Pancreas (tissue), 10 donors: ENCODE measurements around the gene AP4E1. TPM values are rescaled to one million over a fixed set of nuclear protein-coding genes. Genes with fewer than 3 reads are reported as not detected.
A peak's percentile ranks its signal among the peaks of the same experiment; 100 is the strongest.
"Not testable (repeated sequence)": the region's sequence is repeated elsewhere in the genome, so short reads cannot be mapped to it uniquely, and the experiment has no call there.

Source experiments
- ATAC-seq, 4 donors: fragments of 200-7000 bp; cut with Tn5 transposase; one replicate each; pipeline versions ENCODE4 v1.8.0 to v1.9.1; 2020; ENCODE audit warnings: mild to moderate bottlenecking in 4 of 4, moderate library complexity in 4 of 4
- DNase-seq, 6 donors: peaks; one replicate each; pipeline ENCODE4 v3.0.0-alpha.2; 2020
- FAIRE-seq: peaks from 2 replicates; lab custom pipeline; 2012; peaks lifted over from hg19 to GRCh38; lab: Jason Lieb, UNC
- H3K27ac ChIP-seq, 4 donors: fragments of 200-600 bp; sonication (generic); 1 replicate in 3 of 4; 2 replicates in 1 of 4; pipeline versions ENCODE4 v1.5.0 to v1.8.0; 2020
- H3K27me3 ChIP-seq, 4 donors: fragments of 200-600 bp; one replicate each; pipeline ENCODE4 v1.8.0; 2021
- H3K36me3 ChIP-seq, 3 donors: fragments of 200-600 bp; sonication (generic) in 1 of 3; one replicate each; pipeline versions ENCODE4 v1.5.0 to v1.8.0; 2020 to 2021
- H3K4me1 ChIP-seq, 3 donors: fragments of 200-600 bp; one replicate each; pipeline ENCODE4 v1.8.0; 2021
- H3K4me3 ChIP-seq, 4 donors: fragments of 200-600 bp; sonication (generic) in 2 of 4; one replicate each; pipeline versions ENCODE4 v1.5.0 to v1.8.0; 2020 to 2021
- H3K9me3 ChIP-seq, 4 donors: fragments of 200-600 bp; one replicate each; pipeline ENCODE4 v1.8.0; 2021
- WGBS, 2 donors: extraction: QIAGEN DNeasy Blood & Tissue Kit; methylation state at CpG; one replicate each; pipeline ENCODE4 v1.1.7; 2013; 5-methylcytosine and 5-hydroxymethylcytosine counted together
- intact Hi-C, 3 donors: fragments of 100-400 bp; cut with DNase I; formaldehyde crosslinking; loops; one replicate each; pipeline versions ENCODE4 v1.11.1 to v1.14.2; 2022
- polyA plus RNA-seq, 2 donors: library from polyadenylated mRNA; stranded (reverse); fragments of 200-250 nt; gene quantifications; one replicate each; pipeline ENCODE4 v1.2.3, GENCODE V29; 2013
- total RNA-seq, 6 donors: library from RNA; stranded (reverse); fragmentation: NEBNext Ultra II Directional in 4 of 6; extraction: Animal tissue kit (Norgen Biotek cat#: 25700) in 4 of 6; gene quantifications; one replicate each; pipeline versions ENCODE4 v1.2.1 to v1.2.4, GENCODE V29; 2021 to 2023
- TF ChIP-seq, protein P1 (sequence below), 4 donors: fragments of 200-600 bp; sonication (generic) in 3 of 4; IDR thresholded peaks; one replicate each; pipeline versions ENCODE4 v1.5.0 to v1.8.0; 2021; ENCODE audit warnings: antibody characterized with exemption in 4 of 4
- donor health status: healthy with polysubstance abuse.
- donor health status: DM: no; HTN: no; CAD: no; lungs with moderate emphysema.
- donor health status: DM: no; HTN: no; CAD: no.
- donor health status: control.
- donor health status: control.
- donor health status: Bipolar disorder and iron deficiency.
- donor health status: DM: yes; HTN: yes; CAD: no.
- donor health status: DM: no; HTN: no; CAD: no.
- donor health status: DM: no; HTN: no; CAD: no.
- donor health status: DM: yes; HTN: yes; CAD: no.

The AP4E1 gene
- total and polyA plus RNA-seq, 8 donors: 1.1 to 4.8 (median 2.4) TPM

DNA sequence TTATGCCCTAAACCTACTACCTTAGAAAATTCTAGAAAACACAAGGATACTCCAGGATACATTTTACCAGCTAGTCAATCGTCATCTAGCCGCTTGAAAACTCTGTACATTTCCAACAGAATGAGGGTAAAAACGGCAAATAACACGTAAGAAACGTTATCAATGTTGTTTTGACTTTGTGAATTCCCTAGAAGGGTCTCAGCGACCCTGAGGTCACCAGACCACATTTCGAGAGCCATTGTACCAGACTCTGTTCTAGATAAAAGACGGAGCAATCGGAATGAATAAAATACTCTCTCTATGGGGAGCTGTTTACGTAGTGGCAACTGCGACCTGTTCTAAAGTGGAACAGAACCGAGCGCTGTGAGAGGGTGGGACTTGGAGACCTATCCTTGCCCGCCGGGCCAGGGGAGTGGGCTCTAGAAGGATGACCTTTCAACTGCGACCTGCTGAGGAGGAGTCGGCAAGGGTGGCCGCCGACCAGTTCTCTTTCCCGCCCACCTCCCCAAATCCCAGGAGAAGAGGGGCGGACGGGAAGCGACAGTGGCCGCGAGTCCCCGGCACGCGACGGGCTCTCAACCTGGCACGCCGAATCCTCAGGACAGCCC, 778 bp upstream of the AP4E1 start:
- Histone ChIP-seq H3K9me3 (no peaks in the 10 kb centered on the region), H3K4me3 (peak overlapping the region; percentile 89 to 99 (median 96)), H3K27ac (peak overlapping the region; percentile 67 to 88 (median 86)), H3K36me3 (no peaks in the 10 kb centered on the region), H3K4me1 (peaks cover 0 to 19% (median 0%) of the 10 kb centered on the region in 3 donors), H3K27me3 (no peaks in the 10 kb centered on the region)
- FAIRE-seq (no peak), ATAC-seq (peak; percentile 60 to 78 (median 68)), DNase-seq (peak in 2 of 6 donors; percentile 49 to 77)
- intact Hi-C loops: no loop called here
- WGBS, 2 donors: 0% methylated on average over 30 to 31 of the region's 31 CpGs
- TF ChIP-seq, protein P1, sequence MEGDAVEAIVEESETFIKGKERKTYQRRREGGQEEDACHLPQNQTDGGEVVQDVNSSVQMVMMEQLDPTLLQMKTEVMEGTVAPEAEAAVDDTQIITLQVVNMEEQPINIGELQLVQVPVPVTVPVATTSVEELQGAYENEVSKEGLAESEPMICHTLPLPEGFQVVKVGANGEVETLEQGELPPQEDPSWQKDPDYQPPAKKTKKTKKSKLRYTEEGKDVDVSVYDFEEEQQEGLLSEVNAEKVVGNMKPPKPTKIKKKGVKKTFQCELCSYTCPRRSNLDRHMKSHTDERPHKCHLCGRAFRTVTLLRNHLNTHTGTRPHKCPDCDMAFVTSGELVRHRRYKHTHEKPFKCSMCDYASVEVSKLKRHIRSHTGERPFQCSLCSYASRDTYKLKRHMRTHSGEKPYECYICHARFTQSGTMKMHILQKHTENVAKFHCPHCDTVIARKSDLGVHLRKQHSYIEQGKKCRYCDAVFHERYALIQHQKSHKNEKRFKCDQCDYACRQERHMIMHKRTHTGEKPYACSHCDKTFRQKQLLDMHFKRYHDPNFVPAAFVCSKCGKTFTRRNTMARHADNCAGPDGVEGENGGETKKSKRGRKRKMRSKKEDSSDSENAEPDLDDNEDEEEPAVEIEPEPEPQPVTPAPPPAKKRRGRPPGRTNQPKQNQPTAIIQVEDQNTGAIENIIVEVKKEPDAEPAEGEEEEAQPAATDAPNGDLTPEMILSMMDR (IDR thresholded peaks at IDR 0.05): no peak

DNA sequence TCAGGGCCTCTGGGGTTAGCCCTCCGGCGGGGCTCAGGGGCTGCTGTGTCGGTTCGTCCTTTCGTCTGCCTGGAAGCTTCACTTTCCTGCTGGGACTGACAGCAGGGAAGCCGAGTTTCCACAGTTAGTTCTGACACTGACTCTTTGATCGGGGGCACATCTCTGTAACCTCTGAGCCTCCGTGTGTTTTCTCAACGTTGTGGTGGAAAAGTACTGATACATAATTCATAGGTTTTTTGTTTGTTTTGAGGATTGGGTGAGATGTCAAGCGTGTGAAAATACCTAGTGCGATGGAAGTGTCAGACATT, 481 bp downstream of the AP4E1 start:
- ATAC-seq: no peak
- intact Hi-C loops: no loop called here
- WGBS, 2 donors: 0% methylated on average over 11 of the region's 11 CpGs
- Histone ChIP-seq H3K36me3 (no peaks in the 10 kb centered on the region), H3K4me3 (peak overlapping the region; percentile 89 to 99 (median 96)), H3K27me3 (no peaks in the 10 kb centered on the region), H3K4me1 (peaks cover 0 to 19% (median 0%) of the 10 kb centered on the region in 3 donors), H3K27ac (peak overlapping the region; percentile 67 to 88 (median 86)), H3K9me3 (no peaks in the 10 kb centered on the region)
- DNase-seq: no peak
- FAIRE-seq: no peak
- TF ChIP-seq, protein P1 (IDR thresholded peaks at IDR 0.05): no peak

DNA sequence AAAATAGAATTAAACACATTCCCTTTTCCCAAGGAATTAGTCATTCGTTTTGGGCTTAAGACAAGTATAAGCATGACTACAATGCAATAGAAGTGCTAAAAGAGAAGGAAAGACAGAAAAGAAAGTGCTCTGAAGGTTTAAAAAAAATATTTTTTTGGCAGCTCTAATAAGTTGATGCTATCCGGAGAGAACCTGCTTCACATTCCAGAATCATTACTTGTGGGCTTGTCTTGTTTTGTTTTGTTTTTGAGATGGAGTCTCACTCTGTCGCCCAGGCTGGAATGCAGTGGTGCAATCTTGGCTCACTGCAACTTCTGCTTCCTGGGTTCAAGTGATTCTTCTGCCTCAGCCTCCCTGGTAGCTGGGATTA, 1.9 kb downstream of the AP4E1 start:
- H3K27ac ChIP-seq, H3K27me3 ChIP-seq, H3K36me3 ChIP-seq, intact Hi-C loops, H3K9me3 ChIP-seq, FAIRE-seq, DNase-seq, ATAC-seq, H3K4me3 ChIP-seq: not testable (repeated sequence)
- WGBS, 2 donors: 73 to 82% methylated on average over 3 of the region's 3 CpGs
- peaks cover 0 to 19% (median 0%) of the 10 kb centered on the region in 3 donors for H3K4me1 ChIP-seq

DNA sequence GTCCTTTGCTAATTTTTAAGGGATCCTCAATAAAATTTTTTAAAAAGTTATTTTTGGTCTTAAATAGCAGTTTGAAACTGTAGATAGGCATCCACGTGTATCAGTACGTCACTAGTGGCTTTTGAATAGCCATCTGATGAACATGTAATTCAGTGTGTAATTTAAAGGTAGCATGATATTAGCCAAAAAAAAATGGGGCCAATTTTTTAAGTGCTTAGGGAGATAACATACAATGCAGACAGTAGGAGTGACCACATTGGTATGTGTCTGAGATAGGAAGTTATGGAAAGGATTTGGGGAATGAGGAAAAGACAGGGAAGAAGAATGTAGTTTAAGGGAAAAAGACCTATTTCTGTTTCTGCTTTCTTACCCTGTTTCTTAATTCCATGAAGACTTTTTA, 2.5 kb downstream of the AP4E1 start:
- TF ChIP-seq, protein P1 (IDR thresholded peaks at IDR 0.05): no peak
- DNase-seq (no peak), FAIRE-seq (no peak), ATAC-seq (no peak)
- Histone ChIP-seq H3K36me3 (peaks cover 0 to 3% (median 0%) of the 10 kb centered on the region in 3 donors), H3K9me3 (no peaks in the 10 kb centered on the region), H3K27ac (no peak overlapping the region), H3K4me1 (peaks cover 0 to 19% (median 0%) of the 10 kb centered on the region in 3 donors), H3K27me3 (no peaks in the 10 kb centered on the region), H3K4me3 (no peak overlapping the region)
- intact Hi-C loops: no loop called here
- 83 to 88% methylated on average over 2 of the region's 2 CpGs for WGBS, 2 donors

DNA sequence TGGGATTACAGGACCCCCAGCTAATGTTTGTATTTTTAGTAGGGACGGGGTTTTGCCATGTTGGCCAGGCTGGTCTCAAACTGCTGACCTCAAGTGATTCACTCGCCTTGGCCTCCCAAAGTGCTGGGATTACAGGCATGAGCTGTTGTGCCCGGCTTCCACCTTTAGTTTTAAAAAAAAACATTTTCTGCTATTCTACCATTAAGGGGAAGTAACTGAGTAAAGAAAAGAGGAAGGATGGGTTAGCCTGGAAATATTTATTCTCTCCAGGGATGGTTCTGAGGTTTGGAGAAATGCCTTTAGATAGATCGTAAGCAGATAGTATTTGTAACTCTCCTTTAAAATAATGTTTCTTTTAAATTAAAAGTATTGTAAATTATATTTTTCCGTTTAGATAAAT, 3.1 kb downstream of the AP4E1 start:
- 80 to 86% methylated on average over 5 of the region's 5 CpGs for WGBS, 2 donors
- intact Hi-C loops: no loop called here
- Histone ChIP-seq H3K36me3 (peaks cover 0 to 3% (median 0%) of the 10 kb centered on the region in 3 donors), H3K27me3 (no peaks in the 10 kb centered on the region), H3K27ac (no peak overlapping the region), H3K9me3 (no peaks in the 10 kb centered on the region), H3K4me1 (peaks cover 0 to 19% (median 0%) of the 10 kb centered on the region in 3 donors), H3K4me3 (no peak overlapping the region)
- ATAC-seq: no peak
- DNase-seq: no peak
- FAIRE-seq: no peak
- TF ChIP-seq, protein P1 (IDR thresholded peaks at IDR 0.05): no peak
